NCI-H345 (cell line): ENCODE measurements around the gene PRRX2.

Experiments
- DNase-seq: peaks from one replicate; lab custom pipeline; 2025; lab: John Stamatoyannopoulos, UW

PRRX2 gene

GRCh38 chr9:129679537-129679936, 14.1 kb downstream of the PRRX2 start:
- DNase-seq, result no peak

GRCh38 chr9:129681924-129682323, 16.5 kb downstream of the PRRX2 start:
- no peak for DNase-seq

GRCh38 chr9:129682381-129682780, 16.9 kb downstream of the PRRX2 start:
- DNase-seq, result no peak

GRCh38 chr9:129685220-129685932, 19.9 kb downstream of the PRRX2 start:
- DNase-seq, result no peak

- DNase-seq, result no peak
Observed at GRCh38 chr9:129685933-129686259, 20.4 kb downstream of the PRRX2 start.

GRCh38 chr9:129686736-129687135, 21.3 kb downstream of the PRRX2 start:
- DNase-seq, result no peak

GRCh38 chr9:129687391-129687790, 21.9 kb downstream of the PRRX2 start:
- DNase-seq, result no peak

GRCh38 chr9:129688285-129689043, 23.0 kb downstream of the PRRX2 start:
- DNase-seq, result no peak

- no peak for DNase-seq
Observed at GRCh38 chr9:129692534-129692933, 27.1 kb downstream of the PRRX2 start.

- no peak for DNase-seq
Observed at GRCh38 chr9:129693741-129694140, 28.3 kb downstream of the PRRX2 start.

GRCh38 chr9:129694243-129694646, 28.8 kb downstream of the PRRX2 start:
- DNase-seq, result no peak

- no peak for DNase-seq
Observed at GRCh38 chr9:129695870-129696269, 30.4 kb downstream of the PRRX2 start.

- no peak for DNase-seq
Observed at GRCh38 chr9:129696944-129697655, 31.7 kb downstream of the PRRX2 start.

- DNase-seq, result no peak
Observed at GRCh38 chr9:129697656-129698253, 32.3 kb downstream of the PRRX2 start.

GRCh38 chr9:129698254-129698757, 32.9 kb downstream of the PRRX2 start:
- no peak for DNase-seq

GRCh38 chr9:129701054-129701453, 35.6 kb downstream of the PRRX2 start:
- DNase-seq, result no peak

GRCh38 chr9:129701549-129701948, 36.1 kb downstream of the PRRX2 start:
- no peak for DNase-seq

- no peak for DNase-seq
Observed at GRCh38 chr9:129702589-129703520, 37.4 kb downstream of the PRRX2 start.

GRCh38 chr9:129703667-129704355, 38.4 kb downstream of the PRRX2 start:
- no peak for DNase-seq

- no peak for DNase-seq
Observed at GRCh38 chr9:129704807-129705206, 39.4 kb downstream of the PRRX2 start.

- no peak for DNase-seq
Observed at GRCh38 chr9:129708793-129709192, 43.3 kb downstream of the PRRX2 start.
